ENCODE results near the gene TCAF1. TPM values are rescaled to one million over a fixed set of nuclear protein-coding genes. Genes with fewer than 3 reads are reported as not detected.
"Not testable (repeated sequence)": the region's sequence is repeated elsewhere in the genome, so short reads cannot be mapped to it uniquely, and the experiment has no call there.

TCAF1 gene
- total RNA-seq, 1 donor from 2014 or later, result 50.8 TPM

DNA sequence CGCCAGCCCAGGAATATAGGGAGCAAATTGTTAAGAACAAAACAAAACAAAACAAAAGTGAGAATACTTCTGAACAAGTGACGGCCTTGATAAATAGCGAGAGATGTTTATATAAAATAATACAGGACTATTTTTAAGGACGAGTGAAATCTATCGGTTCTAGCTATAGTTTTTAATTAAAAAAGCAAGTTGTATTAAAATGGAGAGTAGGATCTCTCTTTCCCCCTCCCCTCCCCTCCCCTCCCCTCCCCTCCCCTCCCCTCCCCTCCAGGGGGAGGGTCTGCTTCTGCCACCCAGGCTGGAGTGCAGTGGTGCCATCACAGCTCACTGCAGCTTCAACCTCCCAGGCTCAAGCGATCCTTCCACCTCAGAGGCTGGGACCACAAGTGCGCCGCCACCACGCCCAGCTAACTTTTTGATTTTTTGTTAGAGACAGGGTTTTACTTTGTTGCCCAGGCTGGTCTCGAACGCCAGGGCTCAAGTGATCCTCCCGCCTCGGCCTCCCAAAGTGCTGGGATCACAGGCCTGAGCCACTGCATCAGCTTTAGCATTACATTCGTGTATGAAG, 440 bp upstream of the TCAF1 start:
- no peak for DNase-seq (ENCODE audit: low spot score)

DNA sequence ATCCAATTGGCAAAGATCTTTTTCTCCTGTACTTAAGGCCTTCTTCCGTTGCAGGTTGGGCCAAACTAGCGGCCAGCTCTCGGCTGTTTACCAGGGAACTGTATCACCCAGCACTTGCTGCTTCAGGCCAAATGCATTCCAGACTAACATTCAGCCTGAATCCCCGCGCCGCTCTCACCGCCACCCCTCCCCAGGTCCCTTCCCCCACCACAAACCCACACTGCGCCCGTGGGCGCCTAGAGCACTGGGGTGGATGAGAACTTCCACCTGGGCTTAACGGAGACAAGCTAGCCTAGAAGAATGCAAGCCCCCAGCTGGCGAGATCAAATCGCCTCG, 676 bp downstream of the TCAF1 start:
- no peak for DNase-seq (ENCODE audit: low spot score)

DNA sequence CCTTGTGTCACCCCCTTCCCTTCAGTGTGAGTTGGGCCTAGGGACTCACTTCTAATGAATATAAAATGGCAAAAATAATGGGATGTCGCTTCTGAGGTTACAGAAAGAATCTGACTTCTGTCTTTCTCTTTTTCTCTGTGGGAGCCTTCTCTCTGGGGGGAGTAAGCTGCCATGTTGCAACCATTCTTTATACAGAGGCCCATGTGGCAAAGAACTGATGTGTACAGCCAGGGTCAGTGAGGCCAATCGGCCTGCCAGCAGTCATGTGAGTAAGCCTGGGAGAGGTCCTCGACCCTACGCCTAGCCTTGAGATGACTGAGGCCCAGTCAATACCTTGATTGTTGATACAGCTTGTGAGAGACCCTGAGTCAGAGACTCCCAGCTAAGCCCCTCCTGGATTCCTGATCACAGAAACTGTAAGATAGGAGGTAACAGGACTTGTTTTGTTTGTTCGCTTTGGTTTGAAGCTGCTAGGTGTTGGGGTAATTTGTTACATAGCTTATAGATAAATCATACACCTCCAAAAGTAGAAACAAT, 1.7 kb downstream of the TCAF1 start:
- DNase-seq (ENCODE audit: low spot score), result no peak

DNA sequence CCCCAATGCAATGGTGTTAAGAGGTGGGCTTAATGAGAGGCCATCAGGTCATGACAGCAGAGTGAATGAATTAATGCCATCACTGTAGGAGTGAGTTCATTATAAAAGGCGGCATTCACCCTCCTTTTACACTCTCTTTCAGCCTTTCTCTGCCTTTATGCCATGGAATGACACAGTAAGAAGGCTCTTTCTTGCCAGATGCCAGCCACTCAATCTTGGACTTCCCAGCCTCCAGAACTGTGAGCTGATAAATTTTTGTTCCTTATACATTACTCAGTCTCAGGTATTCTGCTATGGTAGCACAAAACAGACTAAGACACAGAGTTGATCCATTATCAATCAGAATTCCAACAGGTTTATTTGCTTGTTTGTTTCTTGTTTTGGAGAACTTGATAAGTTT, 3.2 kb downstream of the TCAF1 start:
- no peak for DNase-seq (ENCODE audit: low spot score)

DNA sequence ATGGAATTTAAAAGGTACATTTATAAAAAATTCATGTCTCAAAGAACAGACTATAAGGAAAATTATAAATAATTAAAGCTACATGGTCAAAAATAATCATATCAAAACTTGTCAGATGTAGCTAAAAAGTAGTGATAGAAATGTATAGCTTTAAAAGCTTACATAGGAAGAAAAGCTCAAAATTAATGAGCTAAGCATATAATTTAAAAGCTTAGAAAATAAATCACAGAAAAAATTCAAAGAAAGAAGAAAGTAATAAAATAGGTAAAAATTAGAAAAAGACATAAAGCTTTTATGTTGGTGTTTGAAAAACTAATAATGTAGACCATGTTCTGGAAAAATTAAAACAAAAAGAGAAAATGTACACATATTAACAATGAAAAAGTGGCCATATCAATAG, 5.3 kb downstream of the TCAF1 start:
- DNase-seq (ENCODE audit: low spot score), result no peak

DNA sequence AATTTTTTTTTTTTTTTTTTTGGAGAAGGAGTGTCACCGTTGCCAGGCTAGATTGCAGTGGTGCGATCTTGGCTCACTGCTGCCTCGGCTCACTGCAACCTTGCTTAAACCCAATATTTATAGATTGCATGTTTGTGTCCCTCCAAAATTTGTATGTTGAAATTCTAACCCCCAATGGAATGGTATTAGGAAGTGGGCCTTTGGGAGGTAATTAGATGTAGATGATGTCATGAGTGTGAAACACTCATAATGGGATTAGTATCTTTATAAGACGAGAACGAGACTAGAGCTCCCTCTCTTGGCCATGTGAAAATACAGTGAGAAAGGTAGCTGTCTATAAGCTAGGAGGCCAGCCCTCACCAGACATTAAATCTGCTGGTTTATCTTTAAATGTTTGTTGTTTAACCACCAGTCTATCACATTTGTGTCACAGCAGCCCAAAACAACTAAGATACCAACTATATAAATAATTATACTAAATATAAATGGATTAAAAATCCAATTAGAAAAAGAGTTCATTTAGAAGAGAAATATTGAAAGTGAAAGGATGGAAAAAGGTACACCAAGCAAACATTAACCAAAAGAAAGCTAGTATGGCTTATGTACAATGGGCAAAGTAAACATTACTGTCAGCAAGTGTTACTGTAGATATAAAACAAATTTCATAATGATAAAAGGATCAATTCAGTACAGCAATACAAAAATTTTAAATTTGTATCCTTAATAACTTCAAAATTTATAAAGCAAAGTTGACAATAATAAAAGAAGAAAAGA, 9.3 kb downstream of the TCAF1 start:
- no peak for DNase-seq (ENCODE audit: low spot score)

DNA sequence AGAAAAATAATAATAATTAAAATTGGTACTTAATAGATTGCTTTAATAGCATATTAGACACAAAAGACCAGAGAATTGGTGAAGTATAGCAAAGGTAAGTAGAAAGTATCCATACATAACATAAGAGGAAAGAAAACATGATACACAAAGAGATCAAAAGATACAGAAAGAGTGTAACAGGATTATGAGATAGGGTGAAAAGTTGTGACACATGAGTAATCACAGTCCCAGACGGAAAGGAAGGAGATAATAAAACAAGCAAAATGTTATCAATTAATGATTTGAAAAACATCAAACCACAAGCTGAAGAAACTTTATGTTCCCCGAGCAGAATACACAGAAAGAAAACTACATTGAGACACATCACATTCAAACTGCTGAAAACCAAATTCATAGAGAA, 10.5 kb downstream of the TCAF1 start:
- no peak for DNase-seq (ENCODE audit: low spot score)

DNA sequence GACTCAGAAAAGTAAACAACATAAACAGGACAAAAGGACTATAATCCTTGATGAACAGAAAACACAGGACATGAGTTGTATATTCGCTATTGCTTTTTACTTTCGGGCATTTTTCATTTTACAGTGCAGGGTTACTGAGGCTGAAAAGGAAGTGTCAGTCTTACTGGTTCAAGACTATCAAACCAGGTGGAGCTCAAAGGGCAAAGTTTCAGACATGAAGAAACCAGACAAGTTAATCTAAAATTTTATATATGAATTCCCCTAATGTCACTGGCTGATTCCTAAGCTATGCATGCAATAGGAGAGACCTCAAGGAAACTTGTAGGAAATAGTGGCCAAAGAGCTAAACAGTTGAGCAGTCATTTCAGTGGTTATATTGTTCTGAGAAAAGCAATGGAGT, 11.4 kb downstream of the TCAF1 start:
- no peak for DNase-seq (ENCODE audit: low spot score)

DNA sequence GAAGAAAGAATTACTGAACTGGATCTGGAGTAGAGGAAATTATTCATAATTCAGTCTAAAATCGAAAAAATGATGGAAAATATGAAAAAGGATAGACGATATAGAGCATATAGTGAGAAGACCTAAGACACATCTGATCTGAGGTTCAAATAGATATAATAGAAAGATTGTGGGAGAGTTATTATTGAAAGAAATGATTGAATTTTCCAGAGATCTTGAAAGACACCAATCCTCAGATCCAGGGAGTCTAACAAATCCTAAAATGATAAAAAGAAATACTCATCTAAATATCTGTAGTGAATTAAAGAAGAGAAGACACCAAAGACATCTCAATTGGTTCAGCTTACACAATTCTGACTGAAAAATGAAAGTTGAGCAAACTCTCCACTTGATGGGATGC, 12.9 kb downstream of the TCAF1 start:
- DNase-seq (ENCODE audit: low spot score), result no peak

DNA sequence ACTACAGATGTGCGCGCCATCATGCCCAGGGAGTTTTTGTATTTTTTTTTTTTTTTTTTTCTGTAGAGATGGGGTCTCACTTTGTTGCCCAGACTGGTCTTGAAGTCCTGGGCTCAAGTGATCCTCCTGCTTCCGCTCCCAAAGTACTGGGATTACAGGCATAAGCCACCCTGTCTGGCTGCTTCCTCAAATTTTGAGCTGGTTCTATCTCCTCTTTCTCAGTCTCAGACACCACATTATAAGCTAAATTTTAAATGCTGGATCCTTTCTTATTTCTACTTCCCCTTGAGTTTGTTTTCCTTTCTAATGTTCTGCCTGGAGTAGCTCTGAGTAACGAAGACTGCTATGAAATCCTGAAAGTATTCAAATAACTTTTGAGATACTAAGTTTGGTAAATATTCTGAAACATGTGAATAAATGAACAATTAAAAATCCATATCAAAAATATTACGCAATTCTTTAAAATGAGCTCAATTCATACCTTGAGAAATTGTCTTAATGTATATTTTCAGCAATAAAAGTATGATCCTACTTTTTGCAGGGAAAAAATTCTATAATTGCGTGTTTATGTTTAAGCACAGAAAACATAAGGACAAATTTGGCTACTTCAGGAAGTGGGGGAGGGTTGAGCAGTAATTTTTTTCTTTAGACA, 15.0 kb downstream of the TCAF1 start:
- no peak for DNase-seq (ENCODE audit: low spot score)

DNA sequence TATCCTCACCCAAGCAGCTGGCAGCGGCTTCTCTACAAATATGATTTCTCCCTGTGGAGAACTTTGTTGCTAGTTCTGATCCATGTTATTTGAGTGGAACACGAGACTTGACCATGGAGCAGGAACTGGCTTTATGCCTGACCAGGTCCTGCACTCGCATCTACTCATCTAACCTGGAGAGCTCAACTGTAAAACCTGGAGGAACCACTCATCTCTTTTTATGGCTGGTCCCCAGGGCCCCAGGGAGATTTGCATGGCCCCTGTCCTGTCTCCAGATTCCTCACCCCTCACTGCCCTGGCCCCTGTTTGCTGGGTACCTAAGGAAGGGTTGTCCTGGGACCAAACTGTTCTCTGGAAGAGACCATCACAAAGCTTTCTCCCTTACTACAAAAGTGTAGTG, 16.0 kb downstream of the TCAF1 start:
- no peak for DNase-seq (ENCODE audit: low spot score)

DNA sequence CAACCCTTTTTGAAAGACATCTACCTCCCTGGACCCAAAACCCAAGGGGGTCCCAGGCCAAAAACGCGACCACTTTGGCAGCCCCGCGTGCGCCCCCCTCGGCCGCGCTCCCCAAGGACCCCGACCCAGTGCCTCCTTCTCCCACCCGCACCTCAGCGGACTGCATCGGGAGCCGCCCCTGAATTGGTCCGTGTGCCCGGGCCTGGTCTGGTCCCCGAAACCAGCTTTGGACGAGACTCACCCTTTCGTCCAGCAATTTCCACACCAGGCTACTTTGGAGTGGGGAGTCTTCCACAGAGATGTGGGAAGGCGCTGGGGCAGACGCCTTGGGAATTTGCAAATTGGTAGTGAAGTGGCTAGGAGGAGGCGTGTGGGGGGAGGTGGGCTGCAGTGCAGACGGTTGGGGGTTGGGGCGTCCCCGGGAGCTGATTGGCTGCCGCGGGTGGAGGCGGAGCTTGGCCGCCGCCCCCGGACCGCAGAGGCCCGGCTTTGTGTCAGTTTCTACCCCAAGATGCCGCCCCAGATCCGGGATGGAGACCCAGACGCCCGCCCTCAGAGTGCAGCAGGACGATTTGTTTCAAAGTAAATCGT, 16.9 kb downstream of the TCAF1 start:
- no peak for DNase-seq (ENCODE audit: low spot score)

DNA sequence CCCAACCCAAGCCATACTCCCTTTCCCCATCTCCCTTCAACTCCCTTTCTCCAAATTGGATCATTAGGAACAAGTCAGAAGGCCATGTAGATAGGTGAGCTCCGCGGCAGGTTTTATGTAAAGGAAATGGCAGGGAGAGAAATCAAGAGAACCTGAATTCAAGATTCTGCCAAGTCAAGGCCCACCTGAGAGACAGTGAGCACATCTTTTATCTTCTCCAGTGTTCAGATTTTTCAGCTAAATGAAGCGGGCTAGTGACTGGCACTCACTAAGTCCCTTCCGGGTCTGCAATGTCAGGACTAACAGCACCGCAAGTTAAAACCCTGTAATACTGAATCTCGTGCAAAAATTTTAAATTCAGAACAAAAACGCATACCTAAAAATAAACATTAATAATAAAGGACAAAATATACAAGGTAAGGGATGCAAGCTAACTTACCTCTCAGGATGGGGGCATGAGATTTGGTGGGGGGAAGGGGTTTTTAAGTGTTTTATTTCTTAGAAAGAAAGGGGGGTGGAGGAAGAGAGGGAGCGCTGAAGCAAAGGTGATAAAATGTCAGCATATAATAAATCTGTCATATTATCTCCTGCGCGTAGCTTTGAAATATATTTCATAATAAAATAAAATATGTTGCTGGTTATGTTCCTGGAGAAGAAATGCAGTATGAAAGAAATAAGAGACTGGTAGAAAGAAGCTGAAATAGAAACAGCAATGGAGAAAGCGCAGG, 17.6 kb downstream of the TCAF1 start:
- DNase-seq (ENCODE audit: low spot score), result no peak

DNA sequence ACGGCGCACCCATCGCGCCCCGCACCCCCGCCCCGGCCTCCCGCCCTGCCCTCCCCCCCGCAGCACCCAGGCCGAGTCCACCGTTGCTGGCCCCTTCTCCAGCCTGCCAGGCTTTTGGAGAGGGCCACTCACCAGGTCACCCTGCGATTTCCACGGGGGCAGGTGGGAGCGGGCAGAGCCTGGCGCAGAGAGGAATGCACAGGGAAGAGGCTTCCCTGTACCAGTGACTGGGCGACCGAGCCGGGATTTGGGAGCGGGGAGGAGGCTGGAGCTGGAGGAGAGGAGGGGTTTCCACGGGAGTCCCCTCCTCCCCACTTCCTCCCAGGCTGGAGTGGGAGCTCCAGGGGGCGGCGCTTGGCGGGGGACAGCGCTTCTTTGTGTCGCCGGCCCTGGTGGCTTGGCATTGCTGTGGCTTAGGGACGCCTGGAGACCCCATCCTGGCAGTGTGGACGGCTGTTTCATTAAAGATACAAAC, 19.3 kb downstream of the TCAF1 start:
- DNase-seq (ENCODE audit: low spot score), result no peak

DNA sequence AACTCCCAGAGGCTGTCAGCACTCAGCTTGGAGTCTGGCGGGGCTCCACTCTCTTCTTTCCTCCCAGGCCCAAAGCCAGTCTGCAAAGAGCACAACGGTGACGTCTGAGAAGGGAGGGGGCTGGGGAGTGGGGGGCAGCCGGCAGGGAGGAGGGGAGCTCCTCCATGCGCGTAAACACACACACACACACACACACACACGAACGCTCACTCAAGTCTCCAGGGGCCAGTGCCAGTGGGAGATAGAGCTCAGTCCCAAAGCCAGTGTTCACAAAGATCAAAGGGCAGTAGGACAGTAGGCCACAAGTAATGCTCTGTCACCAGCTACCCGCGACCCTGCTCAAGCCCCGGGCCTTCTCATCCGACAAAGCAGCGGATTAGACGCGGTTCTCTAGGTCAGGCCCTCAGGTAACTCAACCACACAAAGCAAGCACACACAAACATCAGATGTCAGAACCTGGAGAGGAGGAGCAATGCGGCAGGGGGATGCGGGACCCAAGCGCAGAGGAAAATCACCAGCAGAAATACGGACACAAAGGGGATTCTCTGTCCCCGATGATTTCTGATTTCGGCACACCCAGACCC, 19.9 kb downstream of the TCAF1 start:
- DNase-seq (ENCODE audit: low spot score), result no peak

DNA sequence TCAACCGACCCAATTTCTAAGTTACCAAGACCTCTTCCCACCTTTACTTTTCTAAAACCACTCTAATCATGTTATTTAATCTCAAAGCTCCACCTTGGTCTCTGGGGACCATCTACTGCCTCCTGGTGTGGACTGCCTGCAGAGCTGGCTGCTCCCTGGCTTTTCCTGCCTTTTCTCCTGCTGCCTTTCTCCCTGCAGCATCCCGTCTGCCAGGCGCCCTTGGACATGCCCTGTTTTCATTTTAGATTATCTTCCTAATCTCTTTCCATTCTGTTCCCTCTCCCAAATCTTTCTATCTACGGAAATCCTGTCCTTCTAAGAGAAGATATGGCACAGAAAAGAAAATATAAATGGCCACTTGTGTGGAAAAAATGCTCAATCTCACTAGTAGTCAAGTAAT, 23.1 kb downstream of the TCAF1 start:
- DNase-seq (ENCODE audit: low spot score), result no peak

DNA sequence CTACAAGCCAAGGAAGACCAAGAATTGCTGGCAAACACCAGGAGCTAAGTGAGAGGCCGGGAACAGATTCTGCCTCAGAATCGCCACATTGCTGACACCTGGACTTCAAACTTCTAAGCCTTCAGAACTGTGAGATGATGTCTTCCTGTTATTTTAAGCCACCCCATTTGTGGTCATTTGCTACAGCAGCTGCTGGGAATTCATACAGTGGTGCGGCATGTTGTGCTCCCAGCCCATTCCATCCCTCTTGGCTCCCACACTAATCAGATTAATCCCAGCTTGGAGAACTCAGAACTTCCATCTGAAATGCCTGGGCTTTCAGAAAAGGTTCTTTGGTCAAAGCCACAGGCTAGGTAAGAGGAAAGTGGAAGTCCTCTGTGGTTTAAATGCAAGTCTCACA, 24.9 kb downstream of the TCAF1 start:
- no peak for DNase-seq (ENCODE audit: low spot score)

DNA sequence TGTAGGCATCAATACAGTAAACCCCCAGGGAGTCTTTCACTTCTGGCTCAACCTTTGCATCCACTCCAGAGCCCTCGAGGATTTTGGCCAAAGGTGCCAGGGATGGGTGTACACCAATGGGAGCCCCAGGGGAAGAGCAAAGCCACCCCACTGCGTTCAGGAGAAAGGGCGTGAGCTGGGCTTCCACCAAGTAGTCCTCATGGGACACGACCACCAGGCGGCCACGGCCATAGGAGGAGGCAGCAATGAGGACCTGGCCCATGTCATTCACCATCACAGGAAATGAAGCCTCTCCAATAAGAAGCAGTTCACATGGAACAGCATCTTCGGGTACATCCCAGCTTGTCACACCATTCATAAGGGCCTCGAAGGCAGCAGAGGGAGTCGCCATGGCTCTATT, 25.8 kb downstream of the TCAF1 start:
- DNase-seq (ENCODE audit: low spot score), result no peak

DNA sequence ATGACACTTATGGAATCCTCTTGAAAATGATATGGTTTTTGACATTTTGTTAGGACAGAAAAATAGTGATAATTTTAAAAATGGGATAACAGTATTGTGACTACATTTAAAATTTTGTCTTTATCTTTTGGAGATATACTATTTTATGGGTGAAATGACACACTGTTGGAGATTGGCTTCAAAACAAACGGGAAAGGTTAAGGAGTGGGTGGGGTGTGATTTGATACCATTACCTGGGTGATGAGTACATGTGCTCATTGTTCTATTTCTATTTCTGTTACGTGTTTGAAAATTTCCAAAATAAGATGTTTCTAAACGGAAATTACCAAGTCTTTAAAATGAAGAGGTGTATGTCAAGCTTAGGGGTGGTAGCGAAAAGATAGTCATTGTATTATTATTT, 28.7 kb downstream of the TCAF1 start:
- not testable (repeated sequence) for DNase-seq (ENCODE audit: low spot score)

DNA sequence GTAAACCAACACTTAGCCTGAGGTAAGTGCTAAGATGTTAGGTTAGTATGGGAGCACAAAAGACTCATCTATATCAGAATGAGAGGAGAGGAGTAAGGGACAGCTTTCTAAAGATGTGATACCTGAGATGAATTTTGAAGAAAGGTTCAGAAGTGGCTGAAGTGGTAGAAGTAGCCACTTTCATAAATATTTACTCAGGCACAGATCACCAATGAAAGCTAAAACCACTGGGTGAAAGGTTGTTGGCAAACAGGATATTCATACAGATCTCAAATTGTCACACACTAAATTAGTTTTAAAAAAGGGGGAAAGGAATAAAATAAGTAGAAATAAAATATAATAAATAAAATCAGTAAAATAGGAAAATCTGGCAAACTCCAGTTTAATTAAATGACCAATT, 30.4 kb downstream of the TCAF1 start:
- DNase-seq (ENCODE audit: low spot score), result not testable (repeated sequence)

DNA sequence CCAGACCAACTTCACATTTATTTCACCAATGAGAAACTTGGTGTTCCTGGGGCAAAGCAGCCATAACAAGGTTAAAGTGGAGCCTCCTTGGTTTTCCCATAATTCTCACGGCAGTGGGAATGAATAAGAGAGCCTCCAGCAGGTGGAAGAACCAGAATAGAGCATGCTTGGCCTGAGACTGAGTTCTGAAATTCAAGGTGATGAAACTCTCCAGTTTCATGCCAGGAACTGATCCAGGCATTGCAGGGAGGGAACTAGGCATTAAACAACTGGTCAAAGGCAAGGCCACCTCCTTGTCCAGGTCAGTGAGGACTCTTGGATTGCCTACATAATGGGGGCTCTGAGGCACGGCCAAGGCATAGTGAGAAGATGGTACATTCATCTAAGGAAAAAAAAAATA, 44.0 kb downstream of the TCAF1 start:
- DNase-seq (ENCODE audit: low spot score), result not testable (repeated sequence)

Data from mesenteric fat pad (tissue), 1 donor.